A549 (cell line): ENCODE results near the gene ITM2B. TPM values are rescaled to one million over a fixed set of nuclear protein-coding genes. Genes with fewer than 3 reads are reported as not detected.
A peak's percentile ranks its signal among the peaks of the same experiment; 100 is the strongest.

Experiments used
- ATAC-seq, 2 experiments: fragments of 200-7000 bp in 1 of 2; fragments of >200 bp in 1 of 2; cut with Nextera tagmentation in 1 of 2; cut with Tn5 transposase in 1 of 2; 3 replicates each; pipeline versions ENCODE4 v1.8.0 to v1.9.1; 2018 to 2020; ENCODE audit warnings: mild to moderate bottlenecking in 1 of 2, moderate library complexity in 1 of 2
- CTCF ChIA-PET: fragments of 300-600 bp; sonication (Branson Sonifier 250); formaldehyde crosslinking; extraction: SDS; loops from one replicate; lab custom pipeline; 2021; ENCODE audit warnings: antibody characterized with exemption, inconsistent platforms; lab: Yijun Ruan, JAX
- POLR2A ChIA-PET: fragments of 350-600 bp; formaldehyde crosslinking; extraction: SDS; loops from one replicate; lab custom pipeline; 2021; ENCODE audit warnings: antibody characterized with exemption, inconsistent platforms; lab: Yijun Ruan, JAX
- DNase-seq, 2 experiments: peaks; one replicate each; pipeline versions ENCODE4 v3.0.0 to v3.0.0-alpha.2; 2011 to 2016; ENCODE audit warnings: low read depth in 1 of 2, low spot score in 1 of 2
- FAIRE-seq: peaks from 2 replicates; lab custom pipeline; 2011; peaks lifted over from hg19 to GRCh38; lab: Jason Lieb, UNC
- H3K27ac ChIP-seq, 2 experiments: fragments of >200 bp; sonication (Bioruptor Twin); formaldehyde crosslinking; 3 replicates each; pipeline ENCODE4 v1.5.1; 2016 to 2017
- H3K4me1 ChIP-seq: fragments of >200 bp; sonication (Bioruptor Twin); formaldehyde crosslinking; 3 replicates; pipeline ENCODE4 v1.6.1; 2016
- H3K4me2 ChIP-seq: fragments of >200 bp; sonication (Bioruptor Twin); formaldehyde crosslinking; 3 replicates; pipeline ENCODE4 v1.6.1; 2016
- H3K4me3 ChIP-seq: fragments of >200 bp; sonication (Bioruptor Twin); formaldehyde crosslinking; 3 replicates; pipeline ENCODE4 v1.5.1; 2016
- H3K9me3 ChIP-seq: fragments of >200 bp; sonication (Bioruptor Twin); formaldehyde crosslinking; 3 replicates; pipeline ENCODE4 v1.6.1; 2016
- BHLHE40 ChIP-seq: IDR thresholded peaks from 2 replicates; pipeline ENCODE4 v1.6.1; 2012; ENCODE audit warnings: low read depth, low read length, inconsistent platforms
- E2F6 ChIP-seq: IDR thresholded peaks from 2 replicates; pipeline ENCODE4 v1.6.1; 2012; ENCODE audit warnings: low read depth, borderline replicate concordance
- ESRRA ChIP-seq: fragments of 150-350 bp; IDR thresholded peaks from 2 replicates; pipeline ENCODE4 v1.6.1; 2014; ENCODE audit warnings: mild to moderate bottlenecking, low read length, borderline replicate concordance
- FOSB ChIP-seq: fragments of 250-450 bp; sonication (Bioruptor Pico); IDR thresholded peaks from 2 replicates; pipeline ENCODE4 v1.5.0; 2020; ENCODE audit warnings: mild to moderate bottlenecking, moderate library complexity
- HOXB13 ChIP-seq: fragments of 250-450 bp; sonication (Bioruptor Pico); IDR thresholded peaks from 2 replicates; pipeline ENCODE4 v1.5.0; 2020; ENCODE audit warnings: low read depth, mild to moderate bottlenecking, moderate library complexity
- JUNB ChIP-seq: fragments of >200 bp; sonication (Bioruptor Twin); formaldehyde crosslinking; IDR thresholded peaks from 2 replicates; pipeline ENCODE4 v1.6.1; 2016
- MAX ChIP-seq: IDR thresholded peaks from 2 replicates; pipeline ENCODE4 v1.6.1; 2012
- POLR2A ChIP-seq: IDR thresholded peaks from 2 replicates; pipeline ENCODE4 v1.6.1; 2012; ENCODE audit warnings: mild to moderate bottlenecking, low read length
- REST ChIP-seq: fragments of 200-600 bp; sonication (generic); IDR thresholded peaks from 2 replicates; pipeline ENCODE4 v1.6.1; 2016; ENCODE audit warnings: antibody characterized with exemption, mild to moderate bottlenecking, moderate library complexity
- SMC3 ChIP-seq: fragments of >200 bp; sonication (Bioruptor Twin); formaldehyde crosslinking; IDR thresholded peaks from 3 replicates; pipeline ENCODE4 v1.6.1; 2018; ENCODE audit warnings: inconsistent platforms
- TFCP2L1 ChIP-seq: fragments of 250-450 bp; sonication (Bioruptor Pico); IDR thresholded peaks from 2 replicates; pipeline ENCODE4 v1.5.0; 2021; ENCODE audit warnings: mild to moderate bottlenecking
- USF2 ChIP-seq: fragments of 450-650 bp; IDR thresholded peaks from 2 replicates; pipeline ENCODE4 v1.6.1; 2014; ENCODE audit warnings: antibody characterized with exemption
- ZNF302 ChIP-seq: fragments of 250-450 bp; sonication (Bioruptor Pico); IDR thresholded peaks from 2 replicates; pipeline ENCODE4 v1.9.0; 2021; ENCODE audit warnings: inconsistent platforms, mild to moderate bottlenecking, moderate library complexity
- ZSCAN20 ChIP-seq: fragments of 250-450 bp; sonication (Bioruptor Pico); IDR thresholded peaks from 2 replicates; pipeline ENCODE4 v1.8.0; 2022; ENCODE audit warnings: mild to moderate bottlenecking, moderate library complexity
- WGBS: methylation state at CpG from one replicate; pipeline ENCODE4 v1.1.6; 2017; ENCODE audit errors: missing lambda C conversion rate; 5-methylcytosine and 5-hydroxymethylcytosine counted together
- polyA plus RNA-seq, 4 experiments: library from polyadenylated mRNA; depleted of rRNA in 3 of 4; stranded (reverse); fragments of >200 nt; fragmentation: RNase III in 1 of 4; extraction: RNeasy Plus Mini Kit Qiagen cat#74134 plus additional on column Dnase treatment in 1 of 4; gene quantifications; 2 replicates in 3 of 4; 3 replicates in 1 of 4; pipeline ENCODE4 v1.2.3, GENCODE V29; 2011 to 2017

The ITM2B gene
- polyA plus RNA-seq, 2 of the 4 experiments (the other 2 are of a cell fraction), result 116 to 226 TPM

GRCh38 chr13:48231080-48231479, 1.9 kb upstream of the ITM2B start:
- ChIA-PET CTCF (no interaction called here), POLR2A (interaction anchor here (0.7 kb wide), 1 partner anchor 11 kb away, joined by 3 read pairs; no protein-coding TSS in a partner anchor)
- no peak for ATAC-seq
- Histone ChIP-seq H3K9me3 (no peaks in the 10 kb centered on the region), H3K4me2 (peak overlapping the region; percentile 66), H3K27ac (peak overlapping the region; percentile 90), H3K4me1 (peaks cover 43% of the 10 kb centered on the region), H3K4me3 (no peak overlapping the region)
- peak in 1 of 2 experiments; percentile 10 for DNase-seq
- WGBS, result 16% methylated on average over 4 of the region's 4 CpGs
- TF ChIP-seq FOSB (CRISPR knock-in tag) (no peak), ESRRA (no peak), REST (no peak), E2F6 (no peak), HOXB13 (no peak), TFCP2L1 (CRISPR knock-in tag) (no peak)
- no peak for FAIRE-seq

GRCh38 chr13:48231933-48232332, 1.1 kb upstream of the ITM2B start:
- POLR2A ChIA-PET, result no interaction called here
- Histone ChIP-seq H3K9me3 (no peaks in the 10 kb centered on the region), H3K4me2 (peak overlapping the region; percentile 79; the same call in 2 of the 3 replicates), H3K27ac (peak overlapping the region in 1 of 2 experiments; percentile 95; a peak in 3 of 6 replicates)
- no peak for DNase-seq
- TF ChIP-seq JUNB, result no peak
- TF ChIP-seq USF2, result no peak
- no peak for TF ChIP-seq ZNF302 (CRISPR knock-in tag)
- TF ChIP-seq, all 56 proteins: peak for 0
- ATAC-seq, result no peak
- H3K4me3 ChIP-seq, result no peak overlapping the region
- CTCF ChIA-PET, result interaction anchor here (1.6 kb wide), 1 partner anchor 105 kb away, joined by 6 read pairs; no protein-coding TSS in a partner anchor
- FAIRE-seq, result no peak
- H3K4me1 ChIP-seq, result peaks cover 51% of the 10 kb centered on the region

GRCh38 chr13:48232420-48233045, 473 bp upstream of the ITM2B start:
- Histone ChIP-seq H3K4me3 (peak overlapping the region; percentile 87), H3K9me3 (no peaks in the 10 kb centered on the region), H3K4me1 (peaks cover 51% of the 10 kb centered on the region)
- POLR2A ChIA-PET, result interaction anchor here (0.6 to 1.5 kb wide), 9 partner anchors 22 to 347 kb away, joined by 3 to 10 read pairs (median 4); partner anchors contain the start of genes MED4 and NUDT15
- ATAC-seq, result peak; percentile 64 to 66
- DNase-seq, result peak in 1 of 2 experiments; percentile 26
- no peak for TF ChIP-seq SMC3
- peak; percentile 22; the same call in 1 of the 2 replicates for TF ChIP-seq POLR2A
- no peak for TF ChIP-seq REST
- TF ChIP-seq MAX, result 0 out of 2 replicates have a peak, but pooled peaks have one; percentile 12
- TF ChIP-seq BHLHE40, result no peak
- TF ChIP-seq ZSCAN20 (CRISPR knock-in tag), result no peak
- TF ChIP-seq, all 56 proteins: peak for 2
- Histone ChIP-seq H3K4me2 (peak overlapping the region; percentile 79), H3K27ac (peak overlapping the region; percentile 89 to 95)
- CTCF ChIA-PET, result interaction anchor here (0.7 to 1.6 kb wide), 3 partner anchors 106 to 339 kb away, joined by 3 to 6 read pairs (median 5); partner anchors contain the start of gene NUDT15
- WGBS, result 36% methylated on average over 18 of the region's 23 CpGs
- FAIRE-seq, result no peak
